GM21526 (cell line): ENCODE measurements around the gene GPC5.
"Not testable (repeated sequence)": the region's sequence is repeated elsewhere in the genome, so short reads cannot be mapped to it uniquely, and the experiment has no call there.

Experiments
- ATAC-seq: cut with Tn5 transposase; IDR thresholded peaks from one replicate; pipeline ENCODE4 v1.9.1; 2021; ENCODE audit warnings: moderate library complexity; ENCODE audit not compliant: unreplicated experiment, low FRiP score

GPC5 gene

DNA sequence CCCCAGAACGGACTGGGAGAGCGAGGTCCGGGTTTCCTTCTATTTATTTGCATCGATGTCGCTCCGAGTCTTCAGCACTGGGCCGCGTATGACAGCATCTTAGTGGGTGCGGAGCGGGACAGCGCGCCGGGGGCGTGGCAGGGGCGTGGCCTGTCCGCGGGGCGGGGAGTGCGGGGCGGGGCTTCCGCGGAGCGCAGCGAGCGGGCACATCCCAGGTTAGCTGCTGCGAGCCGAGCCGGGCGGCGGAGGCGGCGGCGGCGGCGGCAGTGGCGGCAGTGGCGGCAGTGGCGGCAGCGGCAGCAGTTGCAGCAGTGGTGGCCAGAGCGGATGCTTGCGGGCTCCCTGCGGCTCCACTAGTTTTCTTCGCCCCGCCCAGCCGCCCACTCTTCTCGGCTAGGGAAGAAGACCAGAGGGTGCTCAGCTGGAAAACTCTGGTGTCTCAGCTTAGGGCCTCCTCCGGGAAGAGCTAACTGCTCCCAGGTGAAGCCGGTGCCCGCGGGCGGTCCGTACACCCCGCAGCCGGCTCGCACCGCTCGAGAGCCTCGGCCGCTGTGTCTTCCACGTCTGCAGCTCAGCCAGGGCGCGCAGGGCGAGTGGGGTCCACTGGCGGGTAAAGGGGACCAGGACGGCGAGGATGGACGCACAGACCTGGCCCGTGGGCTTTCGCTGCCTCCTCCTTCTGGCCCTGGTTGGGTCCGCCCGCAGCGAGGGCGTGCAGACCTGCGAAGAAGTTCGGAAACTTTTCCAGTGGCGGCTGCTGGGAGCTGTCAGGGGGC, at the start of gene GPC5:
Gene GPC5, plus strand, starts transcription at position 209 of the 776 bp plus-strand sequence.
- peak; percentile 99 for ATAC-seq

- peak; percentile 52 for ATAC-seq
Measured at GRCh38 chr13:91348906-91349435, 49.5 kb upstream of the GPC5 start.

GRCh38 chr13:91349992-91350911, 48.2 kb upstream of the GPC5 start:
- no peak for ATAC-seq

GRCh38 chr13:91351123-91351522, 47.3 kb upstream of the GPC5 start:
- ATAC-seq: no peak

GRCh38 chr13:91351980-91352379, 46.4 kb upstream of the GPC5 start:
- ATAC-seq: no peak

- ATAC-seq: not testable (repeated sequence)
Measured at GRCh38 chr13:91352891-91353290, 45.5 kb upstream of the GPC5 start.

GRCh38 chr13:91353494-91353893, 44.9 kb upstream of the GPC5 start:
- no peak for ATAC-seq

- ATAC-seq: no peak
Measured at GRCh38 chr13:91355099-91355825, 43.2 kb upstream of the GPC5 start.

GRCh38 chr13:91355826-91356710, 42.4 kb upstream of the GPC5 start:
- ATAC-seq: no peak

GRCh38 chr13:91356919-91357612, 41.4 kb upstream of the GPC5 start:
- no peak for ATAC-seq

DNA sequence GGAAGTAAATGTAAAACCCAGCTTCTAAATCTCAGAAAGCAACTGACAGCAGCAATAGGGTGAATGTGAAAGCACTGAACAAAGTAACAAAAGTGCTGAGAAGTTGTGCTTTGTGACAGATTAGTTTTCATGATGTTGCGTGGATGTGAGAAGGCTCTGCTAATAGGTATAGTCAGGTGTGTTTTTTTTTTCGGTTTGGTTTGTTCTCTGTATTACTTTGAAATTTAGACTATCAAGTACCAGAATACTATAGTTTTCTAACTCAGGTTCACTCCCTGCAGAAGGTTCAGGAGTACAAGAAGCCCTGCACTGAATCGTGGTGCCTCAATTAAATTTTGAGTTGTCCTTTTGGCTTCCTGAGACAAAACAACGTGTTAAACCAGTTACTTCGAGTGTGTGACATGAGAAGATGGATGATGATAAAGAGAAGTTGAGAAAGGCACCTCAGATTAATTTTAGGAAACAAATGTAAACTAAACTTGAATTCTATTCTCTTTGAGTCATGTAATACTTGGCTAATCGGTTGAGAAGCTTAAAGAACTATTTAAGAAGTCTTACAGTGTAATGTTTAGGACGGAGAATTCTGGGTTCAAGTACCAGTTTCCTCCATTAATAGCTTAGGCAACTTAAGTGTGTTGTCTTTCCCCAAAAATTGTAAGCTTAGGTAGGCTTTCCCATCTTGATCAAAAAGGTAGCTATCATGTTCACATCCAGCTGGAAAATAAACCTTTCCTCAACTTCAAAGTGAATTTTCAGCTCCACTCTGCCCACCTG, 40.6 kb upstream of the GPC5 start:
- no peak for ATAC-seq

- ATAC-seq: no peak
Measured at GRCh38 chr13:91358387-91358782, 40.0 kb upstream of the GPC5 start.

DNA sequence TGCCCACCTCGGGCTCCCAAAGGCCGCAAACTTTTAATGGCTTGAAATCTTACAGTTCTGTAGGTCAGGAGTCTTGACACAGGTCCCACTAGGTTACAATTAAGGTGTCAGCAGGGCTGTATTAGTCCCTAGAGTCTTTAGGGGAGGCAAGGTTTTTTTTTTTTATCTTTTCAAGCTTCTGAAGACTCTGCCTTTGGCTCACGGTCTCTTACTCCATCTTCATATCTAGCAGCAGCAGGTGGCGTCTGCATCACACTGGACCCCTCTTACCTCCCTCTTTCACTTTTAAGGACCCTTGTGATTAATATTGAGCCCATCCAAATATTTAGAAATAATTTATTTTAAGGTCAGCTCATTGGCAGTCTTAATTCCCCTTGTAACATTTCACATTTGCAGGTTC, 39.3 kb upstream of the GPC5 start:
- no peak for ATAC-seq

DNA sequence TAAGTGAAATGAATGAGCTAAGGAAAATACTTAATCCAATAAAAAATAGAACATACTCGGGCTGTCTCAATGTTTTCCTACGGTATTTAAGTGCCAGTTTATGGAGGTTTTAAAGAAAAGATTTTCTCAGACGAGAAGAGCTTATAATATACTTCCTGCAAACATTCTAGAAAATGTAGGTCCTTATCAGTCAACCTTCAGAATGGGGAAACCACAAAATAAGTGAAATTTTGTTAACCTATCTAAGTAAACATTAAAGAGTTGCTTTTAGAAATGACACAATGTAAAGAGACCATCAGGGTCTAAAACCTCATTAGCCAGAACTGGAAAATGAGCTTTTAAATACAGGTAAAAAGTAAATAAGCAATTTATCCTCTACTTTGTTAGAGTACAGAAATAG, 38.8 kb upstream of the GPC5 start:
- no peak for ATAC-seq

DNA sequence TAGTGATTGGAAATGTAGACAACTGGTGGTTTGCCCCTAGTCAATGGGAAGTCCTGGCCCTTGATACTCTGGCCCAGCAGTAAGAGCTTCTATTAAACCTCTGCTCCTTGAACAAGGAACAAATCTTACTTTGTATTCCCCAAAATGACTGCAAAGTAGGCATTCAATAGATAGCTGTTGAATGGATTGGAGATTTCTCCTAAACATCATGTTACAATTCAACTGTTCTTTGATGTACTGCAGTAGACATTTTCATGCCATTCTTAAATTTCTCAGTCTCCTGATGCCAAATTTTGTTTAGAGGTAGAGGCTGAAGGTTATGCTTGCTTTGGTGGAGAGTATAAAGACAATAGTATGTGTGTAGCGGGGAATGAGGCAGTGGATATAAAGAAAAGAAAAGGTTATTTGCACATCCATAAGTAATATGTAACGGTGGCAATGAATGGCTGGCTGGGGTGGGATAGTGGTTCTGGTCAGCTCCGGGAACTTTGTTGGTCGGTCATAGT, 38.1 kb upstream of the GPC5 start:
- no peak for ATAC-seq

- no peak for ATAC-seq
Measured at GRCh38 chr13:91361755-91362271, 36.6 kb upstream of the GPC5 start.

DNA sequence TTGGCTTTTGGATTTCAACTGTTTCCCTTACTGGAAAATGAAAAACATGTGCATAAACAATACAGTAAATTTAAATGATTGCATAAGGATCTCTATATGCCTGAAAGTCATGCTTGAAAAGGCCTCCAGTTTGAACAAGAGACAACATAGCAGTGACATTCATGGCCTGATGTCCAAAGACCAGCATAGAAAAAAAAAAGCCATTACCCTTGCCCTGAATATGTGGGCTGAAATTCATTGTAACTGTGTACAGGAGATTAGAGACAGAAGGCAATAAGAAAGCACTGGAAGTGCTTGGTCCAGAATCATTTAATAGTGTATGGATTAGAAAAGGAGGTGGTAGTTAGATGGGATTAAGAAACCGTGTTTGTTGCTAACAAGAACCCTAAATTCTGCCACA, 35.5 kb upstream of the GPC5 start:
- no peak for ATAC-seq

GRCh38 chr13:91368101-91368500, 30.3 kb upstream of the GPC5 start:
- ATAC-seq: no peak
